Mesenchymal stem cell (in vitro differentiated cells and primary cell): ENCODE measurements around the gene ORAI2.

Experiments
- DNase-seq: peaks from one replicate; pipeline ENCODE4 v3.0.0-alpha.2; 2013
- H2AFZ ChIP-seq: one replicate; pipeline ENCODE4 v1.6.1; 2013; ENCODE audit warnings: low read depth, mild to moderate bottlenecking, control low read depth, inconsistent platforms, low read length, moderate library complexity
- H2AK5ac ChIP-seq: 2 replicates; pipeline ENCODE4 v1.6.1; 2013; ENCODE audit warnings: low read length, moderate library complexity, mild to moderate bottlenecking, inconsistent platforms; ENCODE audit not compliant: severe bottlenecking
- H2BK120ac ChIP-seq: one replicate; pipeline ENCODE4 v1.6.1; 2013; ENCODE audit warnings: low read depth, mild to moderate bottlenecking, inconsistent platforms, low read length, moderate library complexity
- H2BK12ac ChIP-seq, 2 experiments: one replicate each; pipeline ENCODE4 v1.6.1; 2013; ENCODE audit warnings: inconsistent platforms in 2 of 2, low read length in 2 of 2, mild to moderate bottlenecking in 2 of 2, moderate library complexity in 2 of 2, control low read depth in 1 of 2
- H2BK15ac ChIP-seq: one replicate; pipeline ENCODE4 v1.6.1; 2013; ENCODE audit warnings: mild to moderate bottlenecking, low read depth, inconsistent platforms; ENCODE audit not compliant: poor library complexity, severe bottlenecking
- H2BK5ac ChIP-seq: 2 replicates; pipeline ENCODE4 v1.6.1; 2013; ENCODE audit warnings: low read depth, mild to moderate bottlenecking, low read length, control low read depth, inconsistent platforms; ENCODE audit not compliant: poor library complexity, severe bottlenecking
- H3K14ac ChIP-seq, 2 experiments: one replicate each; pipeline ENCODE4 v1.6.1; 2013; ENCODE audit warnings: inconsistent platforms in 2 of 2, low read length in 2 of 2, control low read depth in 1 of 2, mild to moderate bottlenecking in 1 of 2, moderate library complexity in 1 of 2
- H3K18ac ChIP-seq, 2 experiments: one replicate each; pipeline ENCODE4 v1.6.1; 2013; ENCODE audit warnings: inconsistent platforms in 2 of 2, low read length in 2 of 2, control low read depth in 1 of 2, low read depth in 1 of 2, mild to moderate bottlenecking in 1 of 2
- H3K23ac ChIP-seq, 2 experiments: one replicate each; pipeline ENCODE4 v1.6.1; 2013; ENCODE audit warnings: inconsistent platforms in 2 of 2, low read length in 2 of 2, mild to moderate bottlenecking in 2 of 2, moderate library complexity in 2 of 2, control low read depth in 1 of 2
- H3K27ac ChIP-seq: 2 replicates; pipeline ENCODE4 v1.5.1; 2013; ENCODE audit warnings: mild to moderate bottlenecking, moderate library complexity, low read length, control low read depth, inconsistent platforms; ENCODE audit not compliant: poor library complexity, severe bottlenecking
- H3K27me3 ChIP-seq, 2 experiments: 2 replicates each; pipeline versions ENCODE4 v1.6.1 to v1.7.0; 2013; ENCODE audit warnings: low read length in 2 of 2, mild to moderate bottlenecking in 2 of 2, moderate library complexity in 2 of 2, control low read depth in 1 of 2, inconsistent platforms in 1 of 2; ENCODE audit not compliant: control insufficient read depth in 1 of 2, insufficient read depth in 1 of 2
- H3K36me3 ChIP-seq, 2 experiments: 2 replicates each; pipeline versions ENCODE4 v1.6.1 to v1.7.0; 2013; ENCODE audit warnings: low read length in 2 of 2, control low read depth in 1 of 2, inconsistent platforms in 1 of 2, low read depth in 1 of 2, mild to moderate bottlenecking in 1 of 2; ENCODE audit not compliant: insufficient read depth in 2 of 2, control insufficient read depth in 1 of 2
- H3K4ac ChIP-seq, 2 experiments: one replicate each; pipeline ENCODE4 v1.6.1; 2013; ENCODE audit warnings: inconsistent platforms in 2 of 2, low read length in 2 of 2, mild to moderate bottlenecking in 2 of 2, moderate library complexity in 2 of 2, control low read depth in 1 of 2, low read depth in 1 of 2
- H3K4me1 ChIP-seq: 2 replicates; pipeline ENCODE4 v1.6.1; 2013; ENCODE audit warnings: low read depth, low read length, control low read depth; ENCODE audit not compliant: control insufficient read depth, insufficient read depth
- H3K4me2 ChIP-seq: 2 replicates; pipeline ENCODE4 v1.6.1; 2013; ENCODE audit warnings: low read length, mild to moderate bottlenecking, inconsistent platforms; ENCODE audit not compliant: poor library complexity, severe bottlenecking
- H3K4me3 ChIP-seq, 2 experiments: 2 replicates each; pipeline versions ENCODE4 v1.5.1 to v1.7.0; 2013; ENCODE audit warnings: low read length in 2 of 2, mild to moderate bottlenecking in 2 of 2, control low read depth in 1 of 2, low read depth in 1 of 2; ENCODE audit not compliant: insufficient read depth in 1 of 2
- H3K79me1 ChIP-seq: replicated peaks from 2 replicates; pipeline ENCODE4 v1.6.1; 2013; ENCODE audit warnings: mild to moderate bottlenecking, control low read depth, low read length, inconsistent platforms; ENCODE audit not compliant: poor library complexity, severe bottlenecking
- H3K9ac ChIP-seq: 2 replicates; pipeline ENCODE4 v1.7.0; 2013; ENCODE audit warnings: mild to moderate bottlenecking, low read length, moderate library complexity
- H3K9me3 ChIP-seq: 2 replicates; pipeline ENCODE4 v1.7.0; 2013; ENCODE audit warnings: mild to moderate bottlenecking, low read length; ENCODE audit not compliant: control insufficient read depth
- H4K8ac ChIP-seq: one replicate; pipeline ENCODE4 v1.6.1; 2013; ENCODE audit warnings: inconsistent platforms, mild to moderate bottlenecking, low read length, moderate library complexity
- H4K91ac ChIP-seq: one replicate; pipeline ENCODE4 v1.6.1; 2013; ENCODE audit warnings: mild to moderate bottlenecking, low read length, inconsistent platforms
- WGBS: methylation state at CpG from one replicate; pipeline ENCODE4 v1.1.7; 2013; ENCODE audit warnings: mixed read lengths; 5-methylcytosine and 5-hydroxymethylcytosine counted together

Gene ORAI2

GRCh38 chr7:102413091-102413490, 20.3 kb upstream of the ORAI2 start:
- no peak overlapping the region for H2BK15ac ChIP-seq
- H3K4ac ChIP-seq: no peak overlapping the region
- H3K79me1 ChIP-seq: peaks cover 36% of the 10 kb centered on the region
- peaks cover 69 to 82% of the 10 kb centered on the region in 2 experiments for H3K36me3 ChIP-seq
- peaks cover 4% of the 10 kb centered on the region for H3K4me1 ChIP-seq
- H3K9ac ChIP-seq: no peak overlapping the region
- no peak overlapping the region for H3K14ac ChIP-seq
- H2AFZ ChIP-seq: no peak overlapping the region
- H3K23ac ChIP-seq: no peak overlapping the region
- H3K27ac ChIP-seq: no peak overlapping the region
- no peak overlapping the region for H2AK5ac ChIP-seq
- H3K4me3 ChIP-seq: no peak overlapping the region
- H3K4me2 ChIP-seq: no peak overlapping the region
- no peak for DNase-seq
- no peaks in the 10 kb centered on the region for H3K27me3 ChIP-seq
- H3K18ac ChIP-seq: no peak overlapping the region
- 100% methylated on average over 4 of the region's 5 CpGs for WGBS
- no peak overlapping the region for H2BK12ac ChIP-seq
- H2BK120ac ChIP-seq: no peak overlapping the region
- no peak overlapping the region for H2BK5ac ChIP-seq
- H3K9me3 ChIP-seq: peaks cover 4% of the 10 kb centered on the region
- no peak overlapping the region for H4K91ac ChIP-seq
- no peak overlapping the region for H4K8ac ChIP-seq

GRCh38 chr7:102413611-102414010, 19.8 kb upstream of the ORAI2 start:
- Histone ChIP-seq H3K27me3 (no peaks in the 10 kb centered on the region), H2AFZ (no peak overlapping the region), H2BK120ac (no peak overlapping the region), H2BK15ac (no peak overlapping the region), H2AK5ac (no peak overlapping the region), H3K9ac (no peak overlapping the region), H3K79me1 (peaks cover 38% of the 10 kb centered on the region), H3K36me3 (peaks cover 66 to 82% of the 10 kb centered on the region in 2 experiments), H2BK5ac (no peak overlapping the region), H3K27ac (no peak overlapping the region), H4K91ac (no peak overlapping the region), H4K8ac (no peak overlapping the region), H3K23ac (no peak overlapping the region), H3K18ac (no peak overlapping the region), H3K14ac (no peak overlapping the region), H3K4me1 (no peaks in the 10 kb centered on the region), H2BK12ac (no peak overlapping the region), H3K4ac (no peak overlapping the region), H3K4me3 (no peak overlapping the region), H3K4me2 (no peak overlapping the region), H3K9me3 (peaks cover 4% of the 10 kb centered on the region)
- 100% methylated on average over 4 of the region's 4 CpGs for WGBS
- DNase-seq: no peak

GRCh38 chr7:102415685-102416225, 17.6 kb upstream of the ORAI2 start:
- Histone ChIP-seq H3K36me3 (peaks cover 62 to 85% of the 10 kb centered on the region in 2 experiments), H3K9me3 (no peaks in the 10 kb centered on the region), H3K9ac (no peak overlapping the region), H3K4me2 (no peak overlapping the region), H3K4ac (no peak overlapping the region), H3K14ac (no peak overlapping the region), H3K4me1 (no peaks in the 10 kb centered on the region), H2BK5ac (no peak overlapping the region), H3K27me3 (no peaks in the 10 kb centered on the region), H4K8ac (no peak overlapping the region), H3K23ac (no peak overlapping the region), H3K18ac (no peak overlapping the region), H3K79me1 (peaks cover 37% of the 10 kb centered on the region), H2AK5ac (no peak overlapping the region), H2AFZ (no peak overlapping the region), H2BK12ac (no peak overlapping the region), H4K91ac (no peak overlapping the region), H2BK120ac (no peak overlapping the region), H3K27ac (no peak overlapping the region), H3K4me3 (no peak overlapping the region), H2BK15ac (no peak overlapping the region)
- 95% methylated on average over 12 of the region's 12 CpGs for WGBS
- no peak for DNase-seq

- Histone ChIP-seq H3K27me3 (no peaks in the 10 kb centered on the region), H3K4me2 (no peak overlapping the region), H3K27ac (no peak overlapping the region), H3K23ac (no peak overlapping the region), H3K4me3 (no peak overlapping the region), H2BK12ac (no peak overlapping the region), H3K9ac (no peak overlapping the region), H3K4me1 (no peaks in the 10 kb centered on the region), H2BK120ac (no peak overlapping the region), H3K4ac (no peak overlapping the region), H3K9me3 (no peaks in the 10 kb centered on the region), H3K36me3 (peaks cover 61 to 85% of the 10 kb centered on the region in 2 experiments), H3K18ac (no peak overlapping the region), H2BK5ac (no peak overlapping the region), H4K8ac (no peak overlapping the region), H2AK5ac (no peak overlapping the region), H4K91ac (no peak overlapping the region), H2AFZ (no peak overlapping the region), H3K79me1 (peaks cover 36% of the 10 kb centered on the region), H3K14ac (no peak overlapping the region), H2BK15ac (no peak overlapping the region)
- DNase-seq: no peak
- 99% methylated on average over 5 of the region's 6 CpGs for WGBS
Observed at GRCh38 chr7:102416406-102416805, 17.0 kb upstream of the ORAI2 start.
